SU-DHL-6 (cell line): ENCODE data around the gene CA11.

Experiments used
- H2AFZ ChIP-seq: fragments of 200-600 bp; sonication (generic); 2 replicates; pipeline ENCODE4 v1.6.1; 2014; ENCODE audit warnings: low read depth, mild to moderate bottlenecking, moderate library complexity, mixed read lengths, antibody characterized with exemption, low read length; ENCODE audit not compliant: severe bottlenecking
- H3F3A ChIP-seq: fragments of 200-600 bp; shearing (Covaris generic); 2 replicates; pipeline ENCODE4 v1.6.0; 2016; ENCODE audit warnings: antibody characterized with exemption, mild to moderate bottlenecking; ENCODE audit not compliant: insufficient read depth
- H3K27ac ChIP-seq: fragments of 200-600 bp; sonication (generic); 2 replicates; pipeline ENCODE4 v1.5.1; 2016; ENCODE audit warnings: low read depth, mild to moderate bottlenecking, low read length, moderate library complexity, mixed read lengths
- H3K27me3 ChIP-seq: fragments of 200-600 bp; sonication (generic), shearing (Covaris generic); 2 replicates; pipeline ENCODE4 v1.6.0; 2014; ENCODE audit warnings: mild to moderate bottlenecking, low read length
- H3K36me3 ChIP-seq: fragments of 200-600 bp; sonication (generic); 2 replicates; pipeline ENCODE4 v1.6.1; 2014; ENCODE audit warnings: mild to moderate bottlenecking, low read length, mixed read lengths
- H3K4me2 ChIP-seq: fragments of 300-600, 200-600 bp; shearing (Covaris generic), sonication (generic); 2 replicates; pipeline ENCODE4 v1.6.0; 2014; ENCODE audit warnings: low read length, low read depth, mild to moderate bottlenecking; ENCODE audit not compliant: poor library complexity, severe bottlenecking
- H3K4me3 ChIP-seq: fragments of 200-600 bp; sonication (generic); 2 replicates; pipeline ENCODE4 v1.5.1; 2014; ENCODE audit warnings: antibody characterized with exemption, low read length, mild to moderate bottlenecking, mixed read lengths; ENCODE audit not compliant: insufficient read depth, poor library complexity, severe bottlenecking
- H3K79me2 ChIP-seq: fragments of 200-600 bp; sonication (generic); 2 replicates; pipeline ENCODE4 v1.6.1; 2014; ENCODE audit warnings: mild to moderate bottlenecking, low read length, moderate library complexity; ENCODE audit not compliant: insufficient read depth
- H3K9ac ChIP-seq: fragments of 200-600 bp; sonication (generic); 2 replicates; pipeline ENCODE4 v1.7.0; 2014; ENCODE audit warnings: mild to moderate bottlenecking, low read length
- H3K9me2 ChIP-seq: fragments of 200-600 bp; sonication (generic); replicated peaks from 2 replicates; pipeline ENCODE4 v1.6.1; 2014; ENCODE audit warnings: low read length; ENCODE audit not compliant: insufficient read depth
- H3K9me3 ChIP-seq: fragments of 200-600 bp; sonication (generic); 2 replicates; pipeline ENCODE4 v1.6.1; 2014; ENCODE audit warnings: low read length, mixed read lengths; ENCODE audit not compliant: insufficient read depth
- H4K20me1 ChIP-seq: fragments of 200-600 bp; sonication (generic); 2 replicates; pipeline ENCODE4 v1.6.1; 2014; ENCODE audit warnings: low read depth, mild to moderate bottlenecking, antibody characterized with exemption, low read length, moderate library complexity, mixed read lengths
- EZH2phosphoT487 ChIP-seq: fragments of 200-600 bp; sonication (generic), shearing (Covaris generic); conservative IDR thresholded peaks from 2 replicates; pipeline ENCODE4 v1.6.1; 2018; ENCODE audit warnings: mild to moderate bottlenecking, antibody characterized with exemption, low read length, moderate library complexity, mixed read lengths
- TF ChIP-seq, protein P1 (sequence below): fragments of 200-600 bp; sonication (generic); IDR thresholded peaks from one replicate; pipeline ENCODE4 v1.5.1; 2017; ENCODE audit warnings: antibody characterized with exemption, mild to moderate bottlenecking, low read length, moderate library complexity; ENCODE audit not compliant: insufficient read depth, poor library complexity, severe bottlenecking

Gene CA11

DNA sequence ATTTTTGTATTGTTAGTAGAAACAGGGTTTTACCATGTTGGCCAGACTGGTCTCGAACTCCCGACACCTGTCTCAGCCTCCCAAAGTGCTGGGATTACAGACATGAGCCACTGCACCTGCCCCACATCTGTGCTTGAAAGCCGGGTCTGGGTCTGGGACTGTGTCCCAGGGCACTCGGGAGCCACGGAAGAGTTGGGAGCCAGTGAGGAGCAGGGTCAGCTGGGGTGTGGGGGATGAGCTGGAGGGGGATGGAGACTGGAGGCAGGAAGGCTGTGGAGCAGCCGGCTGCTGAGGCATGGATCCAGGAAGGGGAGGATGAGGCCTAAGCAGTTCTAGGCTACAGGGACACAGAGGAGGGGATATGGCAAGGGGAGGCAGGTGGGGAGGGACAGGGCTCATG, 50.2 kb downstream of the CA11 start:
- H3K9ac ChIP-seq = no peak overlapping the region
- no peaks in the 10 kb centered on the region for H3K9me2 ChIP-seq
- TF ChIP-seq, protein P1, sequence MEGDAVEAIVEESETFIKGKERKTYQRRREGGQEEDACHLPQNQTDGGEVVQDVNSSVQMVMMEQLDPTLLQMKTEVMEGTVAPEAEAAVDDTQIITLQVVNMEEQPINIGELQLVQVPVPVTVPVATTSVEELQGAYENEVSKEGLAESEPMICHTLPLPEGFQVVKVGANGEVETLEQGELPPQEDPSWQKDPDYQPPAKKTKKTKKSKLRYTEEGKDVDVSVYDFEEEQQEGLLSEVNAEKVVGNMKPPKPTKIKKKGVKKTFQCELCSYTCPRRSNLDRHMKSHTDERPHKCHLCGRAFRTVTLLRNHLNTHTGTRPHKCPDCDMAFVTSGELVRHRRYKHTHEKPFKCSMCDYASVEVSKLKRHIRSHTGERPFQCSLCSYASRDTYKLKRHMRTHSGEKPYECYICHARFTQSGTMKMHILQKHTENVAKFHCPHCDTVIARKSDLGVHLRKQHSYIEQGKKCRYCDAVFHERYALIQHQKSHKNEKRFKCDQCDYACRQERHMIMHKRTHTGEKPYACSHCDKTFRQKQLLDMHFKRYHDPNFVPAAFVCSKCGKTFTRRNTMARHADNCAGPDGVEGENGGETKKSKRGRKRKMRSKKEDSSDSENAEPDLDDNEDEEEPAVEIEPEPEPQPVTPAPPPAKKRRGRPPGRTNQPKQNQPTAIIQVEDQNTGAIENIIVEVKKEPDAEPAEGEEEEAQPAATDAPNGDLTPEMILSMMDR = no peak
- TF ChIP-seq EZH2phosphoT487 = no peak
- no peak overlapping the region for H3K4me3 ChIP-seq
- no peak overlapping the region for H2AFZ ChIP-seq
- no peaks in the 10 kb centered on the region for H3F3A ChIP-seq
- H3K4me2 ChIP-seq = no peak overlapping the region
- H3K27me3 ChIP-seq = no peaks in the 10 kb centered on the region
- no peaks in the 10 kb centered on the region for H3K9me3 ChIP-seq
- H3K36me3 ChIP-seq = no peaks in the 10 kb centered on the region
- H4K20me1 ChIP-seq = no peaks in the 10 kb centered on the region
- no peak overlapping the region for H3K27ac ChIP-seq
- no peaks in the 10 kb centered on the region for H3K79me2 ChIP-seq

DNA sequence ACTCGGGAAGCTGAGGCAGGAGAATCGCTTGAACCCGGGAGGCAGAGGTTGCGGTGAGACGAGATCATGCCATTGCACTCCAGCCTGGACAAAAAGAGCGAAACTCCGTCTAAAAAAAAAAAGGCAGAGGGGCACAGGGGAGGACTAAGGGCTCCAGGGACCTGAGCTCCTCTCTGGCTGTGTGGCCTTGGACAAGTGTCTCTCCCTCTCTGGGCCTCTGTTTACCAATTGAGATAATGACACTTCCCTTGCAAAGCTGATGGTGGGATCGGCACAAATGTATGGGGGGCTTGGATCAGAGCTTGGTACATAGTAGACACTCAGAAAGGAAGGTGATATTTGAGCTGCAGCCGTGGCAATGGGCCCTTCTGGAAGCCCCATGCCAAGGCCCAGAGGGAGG, 50.8 kb downstream of the CA11 start:
- Histone ChIP-seq H3K4me3 (no peak overlapping the region), H4K20me1 (no peaks in the 10 kb centered on the region), H2AFZ (no peak overlapping the region), H3K27me3 (no peaks in the 10 kb centered on the region), H3K4me2 (no peak overlapping the region), H3K9me3 (no peaks in the 10 kb centered on the region), H3K79me2 (no peaks in the 10 kb centered on the region), H3K9ac (no peak overlapping the region), H3K9me2 (no peaks in the 10 kb centered on the region), H3K27ac (no peak overlapping the region), H3F3A (no peaks in the 10 kb centered on the region), H3K36me3 (no peaks in the 10 kb centered on the region)
- TF ChIP-seq EZH2phosphoT487 = no peak
- TF ChIP-seq, protein P1 = no peak

DNA sequence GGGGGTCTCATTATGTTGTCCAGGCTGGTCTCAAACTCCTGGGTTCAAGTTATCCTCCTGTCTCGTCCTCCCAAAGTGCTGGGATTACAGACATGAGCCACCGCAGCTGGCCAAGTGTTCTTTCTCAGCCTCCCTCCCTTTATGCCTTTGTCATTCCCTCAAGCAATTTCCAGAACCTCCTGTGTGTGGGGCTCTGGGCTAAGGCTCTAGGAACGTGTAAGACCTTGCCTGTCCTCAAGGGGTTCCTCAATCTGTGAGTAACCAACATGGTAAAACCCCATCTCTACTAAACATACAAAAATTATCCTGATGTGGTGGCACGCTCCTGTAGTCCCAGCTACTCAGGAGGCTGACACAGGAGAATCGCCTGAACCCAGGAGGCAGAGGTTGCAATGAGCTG, 55.0 kb downstream of the CA11 start:
- Histone ChIP-seq H3K4me3 (no peak overlapping the region), H4K20me1 (no peaks in the 10 kb centered on the region), H2AFZ (no peak overlapping the region), H3K36me3 (no peaks in the 10 kb centered on the region), H3F3A (no peaks in the 10 kb centered on the region), H3K27me3 (no peaks in the 10 kb centered on the region), H3K4me2 (no peak overlapping the region), H3K9me3 (no peaks in the 10 kb centered on the region), H3K9me2 (no peaks in the 10 kb centered on the region), H3K27ac (no peak overlapping the region), H3K79me2 (no peaks in the 10 kb centered on the region), H3K9ac (no peak overlapping the region)
- TF ChIP-seq EZH2phosphoT487 = no peak
- TF ChIP-seq, protein P1 = no peak
